GM06990 (cell line): ENCODE measurements around the gene ATG14.

Experiments used
- DNase-seq: peaks from one replicate; pipeline ENCODE4 v3.0.0-alpha.2; 2011; ENCODE audit not compliant: insufficient read length; ENCODE audit errors: extremely low read depth
- H3K27me3 ChIP-seq: replicated peaks from 2 replicates; pipeline ENCODE4 v1.6.0; 2011; ENCODE audit warnings: low read length; ENCODE audit not compliant: control insufficient read depth, insufficient read depth
- H3K36me3 ChIP-seq: 2 replicates; pipeline ENCODE4 v1.5.1; 2011; ENCODE audit warnings: low read length; ENCODE audit not compliant: control insufficient read depth, insufficient read depth
- H3K4me3 ChIP-seq: replicated peaks from 2 replicates; pipeline ENCODE4 v1.5.1; 2011; ENCODE audit warnings: low read depth, mild to moderate bottlenecking, control low read depth, low read length
- TF ChIP-seq, protein P1 (sequence below): IDR thresholded peaks from 2 replicates; pipeline ENCODE4 v1.5.1; 2011; ENCODE audit warnings: low read length, control low read depth, mild to moderate bottlenecking, inconsistent platforms; ENCODE audit not compliant: insufficient read depth, poor library complexity, severe bottlenecking

Gene ATG14

DNA sequence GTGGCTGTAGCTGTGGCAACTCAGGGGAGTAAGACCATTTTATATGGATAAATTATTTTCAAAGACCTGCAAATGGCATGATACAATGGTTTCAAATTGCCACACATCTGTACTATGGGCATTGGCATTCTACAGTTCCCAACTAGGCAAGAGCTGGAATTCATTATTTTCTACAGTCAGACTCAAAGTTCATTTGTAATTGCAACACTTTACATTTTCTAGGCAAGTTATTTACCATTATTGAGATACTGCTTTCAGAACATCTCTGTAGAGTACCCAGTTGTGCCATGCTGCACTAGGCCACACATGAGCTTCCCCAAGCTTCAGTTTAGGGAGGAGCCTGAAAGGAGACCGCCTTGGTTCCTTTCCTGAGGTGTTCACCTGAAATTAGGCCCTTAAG is 8.0 kb upstream of the ATG14 start:
- no peaks in the 10 kb centered on the region for H3K27me3 ChIP-seq
- TF ChIP-seq, protein P1, sequence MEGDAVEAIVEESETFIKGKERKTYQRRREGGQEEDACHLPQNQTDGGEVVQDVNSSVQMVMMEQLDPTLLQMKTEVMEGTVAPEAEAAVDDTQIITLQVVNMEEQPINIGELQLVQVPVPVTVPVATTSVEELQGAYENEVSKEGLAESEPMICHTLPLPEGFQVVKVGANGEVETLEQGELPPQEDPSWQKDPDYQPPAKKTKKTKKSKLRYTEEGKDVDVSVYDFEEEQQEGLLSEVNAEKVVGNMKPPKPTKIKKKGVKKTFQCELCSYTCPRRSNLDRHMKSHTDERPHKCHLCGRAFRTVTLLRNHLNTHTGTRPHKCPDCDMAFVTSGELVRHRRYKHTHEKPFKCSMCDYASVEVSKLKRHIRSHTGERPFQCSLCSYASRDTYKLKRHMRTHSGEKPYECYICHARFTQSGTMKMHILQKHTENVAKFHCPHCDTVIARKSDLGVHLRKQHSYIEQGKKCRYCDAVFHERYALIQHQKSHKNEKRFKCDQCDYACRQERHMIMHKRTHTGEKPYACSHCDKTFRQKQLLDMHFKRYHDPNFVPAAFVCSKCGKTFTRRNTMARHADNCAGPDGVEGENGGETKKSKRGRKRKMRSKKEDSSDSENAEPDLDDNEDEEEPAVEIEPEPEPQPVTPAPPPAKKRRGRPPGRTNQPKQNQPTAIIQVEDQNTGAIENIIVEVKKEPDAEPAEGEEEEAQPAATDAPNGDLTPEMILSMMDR: no peak
- H3K4me3 ChIP-seq: no peak overlapping the region

DNA sequence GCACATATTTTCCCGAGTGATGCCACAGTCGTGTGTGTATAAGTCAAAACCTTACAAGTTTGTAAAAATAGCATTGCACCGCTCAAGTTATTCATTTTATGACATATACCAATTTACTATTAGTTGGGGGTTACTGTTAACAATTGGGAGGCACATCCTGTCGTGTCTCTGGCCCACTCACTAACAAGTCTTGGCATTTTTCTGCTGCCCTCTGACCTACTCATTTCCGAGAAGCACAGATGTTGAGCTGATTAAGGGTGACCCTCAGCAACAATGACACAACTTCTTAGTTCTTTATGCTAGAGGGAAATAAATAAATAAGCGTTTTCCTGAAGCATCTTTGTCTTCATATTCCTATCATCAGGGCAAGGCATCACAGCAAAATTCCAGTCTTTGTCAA is 6.8 kb upstream of the ATG14 start:
- no peak overlapping the region for H3K4me3 ChIP-seq
- DNase-seq: no peak
- TF ChIP-seq, protein P1: no peak
- no peaks in the 10 kb centered on the region; the same call in 1 of the 2 replicates for H3K27me3 ChIP-seq
- H3K36me3 ChIP-seq: no peaks in the 10 kb centered on the region

More for the DNA sequence above, 8.0 kb upstream of the ATG14 start:
- no peak for DNase-seq
- no peaks in the 10 kb centered on the region for H3K36me3 ChIP-seq

DNA sequence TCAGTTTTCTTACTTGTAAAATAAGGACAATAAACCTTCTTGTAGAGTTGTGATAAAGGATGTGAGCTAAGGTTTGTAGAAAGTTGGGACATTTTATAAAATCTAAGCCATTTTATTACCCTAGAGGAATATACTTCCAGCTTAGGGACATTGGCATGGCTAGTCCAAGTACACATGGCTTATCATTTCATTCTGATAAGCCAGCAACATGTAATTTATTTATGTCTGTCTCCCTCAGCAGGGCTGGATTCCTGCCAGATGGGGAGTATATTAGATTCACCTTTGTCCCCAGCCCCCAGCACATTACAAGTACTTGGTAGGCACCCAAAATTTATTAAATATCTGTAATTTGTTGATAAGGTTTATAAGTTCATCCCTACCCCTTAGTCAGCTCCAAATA is 6.3 kb upstream of the ATG14 start:
- H3K27me3 ChIP-seq: no peaks in the 10 kb centered on the region; the same call in 1 of the 2 replicates
- no peaks in the 10 kb centered on the region for H3K36me3 ChIP-seq
- DNase-seq: no peak
- H3K4me3 ChIP-seq: no peak overlapping the region
- TF ChIP-seq, protein P1: no peak

DNA sequence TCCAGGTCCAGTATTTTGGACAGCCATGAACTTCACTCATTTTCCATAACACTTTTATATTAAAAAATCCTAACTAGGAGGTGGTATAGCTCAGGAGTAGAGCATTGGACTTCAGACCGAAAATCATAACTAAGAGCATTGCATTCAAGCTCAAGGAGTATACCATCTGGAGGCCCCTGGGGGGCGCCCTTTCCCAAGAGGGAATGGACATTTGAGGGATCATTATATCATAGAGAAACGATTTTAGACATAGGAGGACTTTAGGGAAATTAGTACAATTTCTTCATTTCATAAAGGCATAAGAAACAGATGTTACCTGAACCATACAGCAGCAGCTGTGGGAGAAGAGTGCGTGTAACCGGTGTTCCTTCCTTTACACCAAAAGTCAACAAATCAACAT is 5.2 kb upstream of the ATG14 start:
- Histone ChIP-seq H3K27me3 (no peaks in the 10 kb centered on the region; the same call in 1 of the 2 replicates), H3K36me3 (no peaks in the 10 kb centered on the region), H3K4me3 (no peak overlapping the region)
- TF ChIP-seq, protein P1: peak; percentile 66
- no peak for DNase-seq

DNA sequence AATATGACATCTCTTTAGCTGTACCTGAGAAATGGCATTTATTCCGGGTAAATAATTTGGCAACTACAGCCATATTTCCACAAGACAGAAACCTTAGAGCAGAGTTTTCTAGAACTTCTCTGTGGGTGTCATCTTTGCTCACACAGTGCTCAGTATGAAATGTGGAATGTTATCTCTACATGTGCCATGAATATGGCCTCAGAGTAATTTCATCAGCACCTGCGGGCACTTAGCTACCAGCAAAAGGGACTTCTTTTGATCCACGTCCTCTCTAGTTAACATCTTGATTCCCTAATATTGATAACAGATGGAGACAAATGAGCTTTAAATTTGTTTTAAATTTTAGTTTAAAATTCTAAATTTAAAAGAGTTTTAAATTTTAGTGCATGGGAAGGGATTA is 2.9 kb upstream of the ATG14 start:
- no peaks in the 10 kb centered on the region; the same call in 1 of the 2 replicates for H3K27me3 ChIP-seq
- no peak overlapping the region for H3K4me3 ChIP-seq
- H3K36me3 ChIP-seq: no peaks in the 10 kb centered on the region
- TF ChIP-seq, protein P1: no peak
- no peak for DNase-seq

DNA sequence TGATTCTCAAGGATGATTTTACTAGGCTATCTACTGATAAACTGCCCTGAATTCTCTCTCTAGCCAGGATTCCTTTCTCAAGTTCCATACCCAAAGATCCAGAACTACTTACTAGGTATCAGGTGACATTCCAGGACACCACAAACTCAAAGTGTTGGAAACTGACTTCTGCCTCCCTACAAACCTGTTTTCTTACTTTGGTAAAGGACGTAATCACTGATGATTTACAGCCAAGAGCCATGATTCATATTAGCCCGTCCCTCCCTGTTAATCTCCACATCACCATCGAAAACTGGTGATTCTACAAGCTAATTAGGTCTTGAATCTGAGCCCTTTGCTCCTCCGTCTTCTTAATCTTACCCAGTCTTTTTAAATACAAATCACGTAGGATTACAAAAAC is 1.0 kb upstream of the ATG14 start:
- H3K4me3 ChIP-seq: no peak overlapping the region
- H3K36me3 ChIP-seq: no peaks in the 10 kb centered on the region
- DNase-seq: no peak
- H3K27me3 ChIP-seq: no peaks in the 10 kb centered on the region; the same call in 1 of the 2 replicates
- TF ChIP-seq, protein P1: no peak
